NT2/D1 (cell line): ENCODE measurements around the gene CNPY3.

ENCODE experiments used
- SUZ12 ChIP-seq: IDR thresholded peaks from 2 replicates; pipeline ENCODE4 v1.6.1; 2011; ENCODE audit not compliant: insufficient read length, insufficient read depth; ENCODE audit errors: extremely low read depth
- YY1 ChIP-seq: IDR thresholded peaks from 2 replicates; pipeline ENCODE4 v1.6.1; 2011; ENCODE audit not compliant: insufficient read length, insufficient read depth
- ZNF274 ChIP-seq: IDR thresholded peaks from 2 replicates; pipeline ENCODE4 v1.6.1; 2011; ENCODE audit warnings: mild to moderate bottlenecking, low read depth, low read length

DNA sequence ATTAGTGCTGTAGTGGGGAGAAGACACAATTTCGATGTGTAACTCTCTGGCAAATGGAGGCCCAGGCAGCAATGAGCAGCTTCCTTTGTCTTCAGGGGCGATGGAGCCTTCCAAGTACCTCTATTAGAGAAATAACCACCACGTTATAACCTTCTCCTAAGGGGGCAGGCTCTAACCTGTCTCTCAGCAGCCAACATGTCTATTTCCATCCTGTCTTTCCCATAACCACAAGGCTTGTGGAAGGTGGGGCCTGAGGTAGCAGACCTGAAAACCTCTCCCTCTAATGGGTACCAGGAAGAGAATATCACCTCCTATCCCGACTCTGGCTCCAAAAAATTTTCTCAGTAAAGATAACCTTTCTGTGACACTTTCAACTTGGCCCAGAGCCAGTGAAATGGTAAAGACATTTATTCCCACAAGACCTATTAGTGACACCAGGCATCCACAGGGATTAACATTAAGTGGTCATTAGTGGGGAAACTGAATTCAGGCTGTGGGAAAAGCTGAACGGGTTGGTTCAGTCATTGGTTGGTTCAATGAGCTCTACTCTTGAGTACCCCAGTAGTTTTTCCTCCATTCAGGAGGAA, 45.7 kb downstream of the CNPY3 start:
- TF ChIP-seq ZNF274 = no peak
- no peak for TF ChIP-seq YY1
- no peak for TF ChIP-seq SUZ12
